Glutamatergic neuron (in vitro differentiated cells): Measurements from ENCODE around the gene ENDOU. TPM values are rescaled to one million over a fixed set of nuclear protein-coding genes. Genes with fewer than 3 reads are reported as not detected.
A peak's percentile ranks its signal among the peaks of the same experiment; 100 is the strongest.

Experiments
- DNase-seq: peaks from one replicate; pipeline ENCODE4 v3.0.0; 2022
- H3K27ac Mint-ChIP-seq: one replicate; pipeline ENCODE4 v1.8.0; 2020; ENCODE audit warnings: mild to moderate bottlenecking, mixed read lengths, inconsistent platforms; ENCODE audit not compliant: unreplicated experiment
- H3K27me3 Mint-ChIP-seq: one replicate; pipeline ENCODE4 v1.8.0; 2020; ENCODE audit warnings: mild to moderate bottlenecking, moderate library complexity, mixed read lengths, inconsistent platforms; ENCODE audit not compliant: unreplicated experiment
- H3K36me3 Mint-ChIP-seq: one replicate; pipeline ENCODE4 v1.8.0; 2020; ENCODE audit warnings: mild to moderate bottlenecking, mixed read lengths, inconsistent platforms; ENCODE audit not compliant: unreplicated experiment
- H3K4me1 Mint-ChIP-seq: one replicate; pipeline ENCODE4 v1.8.0; 2020; ENCODE audit warnings: mild to moderate bottlenecking, low read depth, mixed read lengths, inconsistent platforms; ENCODE audit not compliant: unreplicated experiment
- H3K4me3 Mint-ChIP-seq: one replicate; pipeline ENCODE4 v1.8.0; 2020; ENCODE audit warnings: mild to moderate bottlenecking, mixed read lengths, inconsistent platforms; ENCODE audit not compliant: unreplicated experiment
- H3K9me3 Mint-ChIP-seq: one replicate; pipeline ENCODE4 v1.8.0; 2020; ENCODE audit warnings: mild to moderate bottlenecking, moderate library complexity, mixed read lengths, inconsistent platforms; ENCODE audit not compliant: unreplicated experiment
- CTCF ChIP-seq: fragments of 200-600 bp; sonication (generic); IDR thresholded peaks from one replicate; pipeline ENCODE4 v1.5.0; 2021; ENCODE audit not compliant: partially characterized antibody, unreplicated experiment
- total RNA-seq: library from RNA; stranded (reverse); fragmentation: NEBNext Ultra II Directional; extraction: Animal tissue kit (Norgen Biotek cat#: 25700); gene quantifications from one replicate; pipeline ENCODE4 v1.2.1, GENCODE V29; 2021; ENCODE audit not compliant: unreplicated experiment

ENDOU gene
- total RNA-seq, 1 donor from 2014 or later: not detected

GRCh38 chr12:47772738-47773061 is 47.4 kb upstream of the ENDOU start:
- H3K36me3 Mint-ChIP-seq: no peaks in the 10 kb centered on the region

GRCh38 chr12:47772094-47772660 is 46.9 kb upstream of the ENDOU start:
- H3K27me3 Mint-ChIP-seq: peaks cover 9% of the 10 kb centered on the region
- TF ChIP-seq CTCF: no peak
- peak overlapping the region; percentile 79 for H3K27ac Mint-ChIP-seq
- no peak for DNase-seq
- peaks cover 13% of the 10 kb centered on the region for H3K9me3 Mint-ChIP-seq
- H3K36me3 Mint-ChIP-seq: no peaks in the 10 kb centered on the region
- peaks cover 3% of the 10 kb centered on the region for H3K4me1 Mint-ChIP-seq
- H3K4me3 Mint-ChIP-seq: peak overlapping the region; percentile 87

More at GRCh38 chr12:47772738-47773061, 47.4 kb upstream of the ENDOU start:
- DNase-seq: no peak
- Mint-ChIP-seq H3K27ac (peak overlapping the region; percentile 79), H3K4me1 (peaks cover 6% of the 10 kb centered on the region), H3K9me3 (peaks cover 9% of the 10 kb centered on the region), H3K4me3 (peak overlapping the region; percentile 87), H3K27me3 (peaks cover 9% of the 10 kb centered on the region)
- TF ChIP-seq CTCF: no peak

- TF ChIP-seq CTCF: no peak
- Mint-ChIP-seq H3K27me3 (peaks cover 9% of the 10 kb centered on the region), H3K36me3 (no peaks in the 10 kb centered on the region), H3K4me1 (peaks cover 3% of the 10 kb centered on the region), H3K4me3 (no peak overlapping the region), H3K9me3 (peaks cover 13% of the 10 kb centered on the region), H3K27ac (no peak overlapping the region)
- DNase-seq: no peak
These were observed 46.0 kb upstream of the ENDOU start for GRCh38 chr12:47771304-47771703.

GRCh38 chr12:47770086-47770726 is 44.9 kb upstream of the ENDOU start:
- TF ChIP-seq CTCF: no peak
- peaks cover 3% of the 10 kb centered on the region for H3K4me1 Mint-ChIP-seq
- no peak overlapping the region for H3K4me3 Mint-ChIP-seq
- no peak overlapping the region for H3K27ac Mint-ChIP-seq
- no peak for DNase-seq
- no peaks in the 10 kb centered on the region for H3K36me3 Mint-ChIP-seq
- peaks cover 10% of the 10 kb centered on the region for H3K27me3 Mint-ChIP-seq
- H3K9me3 Mint-ChIP-seq: peaks cover 13% of the 10 kb centered on the region
